ENCODE data around the gene HS6ST1.

HS6ST1 gene

DNA sequence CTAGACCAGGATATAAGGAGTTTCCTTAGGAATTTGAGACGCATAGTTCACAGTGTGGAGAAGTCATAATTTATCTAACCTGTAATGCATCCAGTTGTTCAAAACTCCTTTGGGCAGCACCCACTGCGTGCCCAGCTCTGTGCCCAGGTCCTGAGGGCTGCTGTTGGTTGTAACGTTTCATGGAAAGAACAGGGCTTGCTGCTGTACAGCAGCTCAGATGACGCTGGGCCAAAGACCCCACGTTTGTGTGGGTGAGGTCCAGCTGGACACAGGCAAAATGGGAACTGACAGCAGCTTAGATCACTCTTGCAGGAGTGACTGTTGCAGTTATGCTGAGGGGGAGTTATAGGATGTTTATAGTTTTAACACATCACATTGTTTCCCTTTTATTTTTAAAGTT, 30.0 kb upstream of the HS6ST1 start:
- DNase-seq (ENCODE audit: low read depth in 2 of 2): no peak

DNA sequence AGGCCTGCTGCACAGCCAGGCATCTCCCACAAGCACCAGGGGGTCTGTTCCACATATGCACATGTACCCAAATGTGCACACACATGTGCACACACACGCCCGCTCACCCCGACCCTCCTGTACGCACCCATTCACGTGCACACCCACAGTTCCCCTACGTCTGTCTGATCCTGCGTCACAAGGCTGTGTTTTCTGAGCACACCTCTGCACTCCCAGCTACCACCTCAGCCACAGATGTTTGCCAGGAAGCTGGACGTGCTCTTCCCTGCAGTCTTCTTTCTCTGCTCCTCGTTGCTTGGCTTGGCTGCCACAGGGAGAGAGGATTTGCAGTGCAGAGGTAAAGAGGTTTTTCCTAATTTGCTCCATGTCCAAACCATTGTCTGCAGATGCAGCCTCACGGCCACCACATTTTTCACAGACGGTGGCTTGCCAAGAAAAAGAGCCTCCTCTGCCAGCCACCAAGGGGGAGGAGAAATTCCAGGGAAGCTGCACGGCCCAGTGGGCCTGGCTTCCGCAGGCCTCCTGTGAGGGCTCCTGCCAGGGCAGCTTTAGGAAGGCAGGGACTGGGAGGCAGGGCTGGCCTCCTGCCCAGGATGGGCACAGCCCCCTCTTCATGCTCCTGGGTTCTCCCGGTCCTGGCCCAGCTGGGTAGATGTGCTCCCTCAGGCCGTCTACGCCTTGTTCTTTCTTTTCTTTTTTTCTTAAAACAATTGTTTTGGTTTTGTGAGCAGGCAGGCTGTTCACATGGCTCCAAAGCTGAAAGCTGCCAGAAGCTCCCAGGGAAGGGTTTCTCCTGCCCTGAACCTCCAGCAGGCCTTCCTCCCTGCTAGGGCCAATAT, 29.3 kb upstream of the HS6ST1 start:
- no peak for DNase-seq (ENCODE audit: low read depth in 2 of 2)

DNA sequence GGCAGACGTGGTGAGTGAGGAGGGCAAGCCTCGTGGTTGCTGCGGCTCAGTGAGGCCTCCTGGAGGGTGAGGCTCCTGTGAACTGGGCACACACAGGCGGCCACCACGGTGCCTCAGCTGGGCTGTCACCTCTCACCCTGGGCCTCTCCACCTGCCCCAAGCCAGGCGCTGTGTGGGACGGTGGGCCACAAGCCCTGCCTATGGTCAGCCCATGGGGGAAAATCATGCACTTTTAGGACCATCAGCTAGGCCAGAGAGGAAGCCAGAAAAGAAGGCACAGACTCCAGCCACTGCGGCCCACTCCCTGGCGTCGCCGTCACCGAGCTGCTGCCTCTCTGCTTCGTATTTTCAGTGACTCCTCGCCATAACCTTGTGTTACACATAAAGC, 28.5 kb upstream of the HS6ST1 start:
- no peak for DNase-seq (ENCODE audit: low read depth in 2 of 2)

DNA sequence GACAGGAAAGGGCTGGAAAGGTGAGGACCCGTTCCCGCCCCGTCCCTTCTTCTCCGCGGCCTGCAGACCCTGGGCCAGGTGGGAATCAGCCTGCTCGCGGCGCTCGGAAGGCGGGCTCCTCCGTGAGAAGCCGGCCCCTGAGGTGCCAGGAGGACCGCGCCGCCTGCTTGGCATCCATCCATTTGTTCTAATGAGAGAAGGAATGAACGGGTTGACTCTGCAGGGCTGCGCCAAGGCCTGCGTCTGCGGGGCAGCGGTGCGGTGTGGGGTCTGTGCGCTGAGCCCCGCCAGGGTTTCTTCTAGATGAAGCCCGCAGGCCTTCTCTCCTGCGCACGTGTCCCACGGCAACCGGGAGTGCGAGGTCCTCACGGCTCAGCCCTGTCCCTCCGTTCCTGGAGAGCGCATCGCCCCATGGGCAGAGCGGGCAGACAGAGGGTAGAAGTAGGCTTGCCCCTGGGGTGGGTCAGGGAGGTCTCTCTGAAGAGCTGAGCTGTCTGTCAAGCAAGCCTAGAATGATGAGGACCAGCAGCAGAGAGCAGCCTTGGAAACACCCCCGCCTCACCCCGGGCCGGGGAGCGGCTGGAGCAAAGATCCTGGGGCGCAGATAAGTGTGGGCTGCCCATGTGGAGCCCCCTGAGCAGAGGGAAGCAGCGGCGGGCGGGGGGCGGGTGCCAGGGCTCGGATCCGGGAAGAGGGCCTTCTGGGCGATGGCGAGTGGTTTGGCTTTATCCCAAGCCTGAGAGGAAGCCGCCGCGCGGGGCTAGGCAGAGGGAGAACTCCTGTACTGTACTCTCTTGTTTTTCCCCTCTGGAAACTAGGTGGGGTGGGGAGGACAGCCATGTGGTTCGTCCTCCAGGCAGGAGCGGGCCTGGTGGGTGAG, 27.9 kb upstream of the HS6ST1 start:
- no peak for DNase-seq (ENCODE audit: low read depth in 2 of 2)

DNA sequence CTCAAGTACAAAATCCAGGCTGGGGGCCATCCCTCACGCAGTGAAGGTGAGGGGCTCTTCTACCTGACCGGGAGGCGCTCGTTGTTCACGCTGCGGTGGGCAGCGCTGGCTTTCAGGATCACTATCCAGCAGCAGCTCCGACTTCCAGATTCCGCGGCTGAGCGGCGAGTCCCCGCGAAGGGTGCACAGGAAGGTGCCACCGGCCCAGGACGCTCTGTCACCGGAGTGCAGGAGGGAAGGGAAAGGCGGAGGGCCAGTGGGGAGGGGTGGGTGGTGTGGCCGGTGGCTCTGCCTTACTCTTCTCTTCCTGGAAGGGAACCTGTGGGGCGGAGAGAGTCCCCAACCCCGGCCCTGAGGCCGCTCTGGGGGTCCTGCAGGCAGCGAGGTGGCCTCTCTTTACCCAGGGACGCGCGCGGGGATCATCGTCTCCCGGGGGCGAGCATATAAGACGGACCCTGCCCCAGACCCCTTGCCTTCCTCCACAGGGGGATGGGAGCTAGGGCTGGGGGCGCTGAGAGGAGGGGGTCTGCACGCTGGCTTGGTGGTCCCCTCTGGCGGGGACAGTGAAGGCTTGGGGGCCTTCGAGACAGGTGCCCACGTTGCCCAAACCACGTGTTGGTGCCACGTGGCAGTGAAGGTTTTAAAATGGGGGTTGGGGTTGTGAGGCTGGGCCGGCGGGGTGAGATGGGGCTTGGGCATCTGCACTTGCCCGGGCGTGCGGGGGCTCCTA, 26.9 kb upstream of the HS6ST1 start:
- no peak for DNase-seq (ENCODE audit: low read depth in 2 of 2)

DNA sequence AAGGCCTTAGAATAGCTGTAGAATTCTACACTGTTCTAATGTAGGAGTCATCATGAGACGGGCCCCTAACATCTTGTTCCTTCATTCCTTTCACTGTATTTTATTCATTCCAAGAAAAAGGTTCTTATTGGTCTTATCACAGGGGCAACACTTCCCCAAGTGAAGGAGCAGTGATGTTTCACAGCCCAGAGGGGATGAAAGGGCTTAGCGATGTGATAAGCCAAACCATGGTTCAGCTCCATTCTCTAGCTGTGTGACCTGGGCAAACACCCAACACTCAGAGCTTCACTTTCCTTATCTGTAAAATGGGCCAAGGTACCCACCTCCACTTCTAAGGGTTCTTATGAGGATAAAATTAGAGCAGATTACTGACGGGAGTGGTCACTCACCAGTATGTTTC, 25.4 kb upstream of the HS6ST1 start:
- DNase-seq (ENCODE audit: low read depth in 2 of 2): no peak

DNA sequence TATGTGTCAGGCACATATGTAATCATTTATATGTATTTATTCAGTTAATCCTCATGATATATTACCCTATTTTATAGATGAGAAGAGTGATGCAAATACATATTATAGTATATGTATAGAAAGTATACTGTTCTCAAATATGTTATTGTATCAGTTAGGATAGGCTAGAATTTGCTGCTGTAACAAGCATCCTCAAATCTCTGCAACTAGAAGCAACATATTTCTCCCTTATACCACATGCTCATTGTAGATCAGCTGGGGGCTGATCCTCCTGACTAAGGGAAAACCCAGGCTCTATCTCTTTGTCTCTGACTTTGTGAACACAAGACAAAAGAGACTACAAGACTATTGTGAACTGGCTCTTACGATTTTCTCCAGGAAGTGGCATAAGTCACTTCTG, 24.8 kb upstream of the HS6ST1 start:
- DNase-seq (ENCODE audit: low read depth in 2 of 2): no peak

DNA sequence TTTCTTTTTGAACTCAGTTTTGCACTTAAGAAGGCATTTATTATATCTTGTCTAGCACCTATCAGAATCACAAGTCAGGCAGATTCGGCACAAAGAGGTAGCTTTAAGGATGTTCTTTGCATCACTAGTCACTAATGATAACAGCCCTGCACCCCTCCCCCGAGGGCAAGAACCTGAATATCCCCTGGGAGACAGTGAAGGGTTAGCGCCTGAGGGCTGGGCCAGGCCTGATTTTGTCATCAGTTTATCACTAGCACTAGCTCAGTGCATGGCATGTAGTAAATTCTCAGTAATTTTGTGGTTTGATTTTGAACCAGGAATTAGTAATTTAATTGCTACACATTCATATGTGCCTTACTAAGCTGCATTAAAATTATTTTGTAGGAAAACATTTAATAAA, 23.9 kb upstream of the HS6ST1 start:
- DNase-seq (ENCODE audit: low read depth in 2 of 2): no peak

DNA sequence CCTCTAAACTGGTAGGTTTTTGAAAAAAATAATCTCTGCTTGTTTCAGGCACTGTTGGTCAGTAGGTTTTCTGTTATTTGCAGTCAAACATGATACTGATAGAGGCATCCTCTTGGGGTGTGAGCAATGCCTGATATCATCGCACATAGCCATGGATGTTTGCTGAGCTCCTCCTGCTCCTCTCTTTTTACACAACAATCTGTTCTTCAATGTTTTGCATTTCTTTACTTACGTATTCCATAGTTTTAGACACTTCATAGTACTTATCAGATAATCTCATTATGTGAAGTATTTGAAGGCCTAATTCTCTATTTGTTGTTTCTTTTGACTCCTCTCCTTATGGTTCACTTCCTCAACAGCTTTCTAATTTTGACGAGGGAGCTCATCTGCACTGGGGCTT, 23.0 kb upstream of the HS6ST1 start:
- no peak for DNase-seq (ENCODE audit: low read depth in 2 of 2)

DNA sequence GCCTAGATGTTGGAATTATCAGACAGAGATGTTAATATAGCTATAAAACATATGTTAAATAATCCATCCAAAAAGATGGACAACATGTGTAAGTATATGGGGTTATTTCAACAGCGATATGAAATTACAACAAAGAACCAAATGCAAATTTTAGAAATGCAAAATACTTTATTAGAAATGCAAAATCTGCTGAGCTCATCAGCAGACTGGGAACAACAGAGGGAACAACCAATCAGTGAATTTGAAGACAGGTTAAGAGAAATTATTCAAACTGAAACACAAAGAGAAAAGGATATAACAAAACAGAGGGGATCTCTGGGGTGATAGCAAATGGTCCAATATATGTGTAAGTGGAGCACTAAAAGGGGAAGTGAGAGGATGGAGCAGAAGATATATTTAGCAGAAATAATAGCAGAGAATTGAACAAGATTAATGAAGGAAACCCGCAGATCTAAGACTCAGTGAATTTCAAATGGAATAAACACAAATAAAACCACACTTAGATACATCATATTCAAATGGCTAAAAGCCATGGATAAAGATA, 13.5 kb upstream of the HS6ST1 start:
- no peak for DNase-seq (ENCODE audit: low read depth in 2 of 2)

DNA sequence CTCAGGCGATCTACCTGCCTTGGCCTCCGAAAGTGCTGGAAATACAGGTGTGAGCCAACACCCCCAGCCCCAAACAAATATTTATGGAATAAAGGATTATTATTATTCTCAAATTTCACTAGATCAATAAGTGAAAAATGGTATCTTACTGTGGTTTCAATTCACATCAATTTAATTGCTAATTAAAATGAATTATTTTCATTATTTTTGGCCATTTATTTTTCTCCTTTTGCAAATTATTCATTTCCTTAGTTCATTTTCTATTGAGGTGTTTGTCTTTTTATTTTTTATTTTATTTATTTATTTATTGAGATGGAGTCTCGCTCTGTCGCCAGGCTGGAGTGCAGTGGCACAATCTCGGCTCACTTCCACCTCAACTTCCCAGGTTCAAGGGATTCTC, 11.9 kb upstream of the HS6ST1 start:
- DNase-seq (ENCODE audit: low read depth in 2 of 2): no peak

DNA sequence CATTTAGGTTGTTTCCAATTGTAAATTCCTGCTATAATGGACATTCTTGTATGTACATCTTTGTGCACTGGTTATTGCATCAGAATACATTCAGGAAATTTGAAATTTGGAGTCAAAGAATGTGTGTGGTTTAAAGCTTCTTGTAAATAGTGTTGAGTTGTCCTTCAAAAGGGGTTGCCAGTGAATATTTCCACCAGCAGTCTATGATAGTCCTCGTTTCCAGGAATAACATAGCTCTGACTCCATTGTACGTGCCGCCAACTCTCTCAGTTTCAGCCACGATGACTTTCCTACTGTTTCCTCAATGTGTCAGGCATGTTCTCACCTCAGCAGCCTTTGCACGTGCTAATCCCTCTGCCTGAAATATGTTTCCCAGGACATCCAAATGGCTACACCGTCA, 10.9 kb upstream of the HS6ST1 start:
- DNase-seq (ENCODE audit: low read depth in 2 of 2): no peak

DNA sequence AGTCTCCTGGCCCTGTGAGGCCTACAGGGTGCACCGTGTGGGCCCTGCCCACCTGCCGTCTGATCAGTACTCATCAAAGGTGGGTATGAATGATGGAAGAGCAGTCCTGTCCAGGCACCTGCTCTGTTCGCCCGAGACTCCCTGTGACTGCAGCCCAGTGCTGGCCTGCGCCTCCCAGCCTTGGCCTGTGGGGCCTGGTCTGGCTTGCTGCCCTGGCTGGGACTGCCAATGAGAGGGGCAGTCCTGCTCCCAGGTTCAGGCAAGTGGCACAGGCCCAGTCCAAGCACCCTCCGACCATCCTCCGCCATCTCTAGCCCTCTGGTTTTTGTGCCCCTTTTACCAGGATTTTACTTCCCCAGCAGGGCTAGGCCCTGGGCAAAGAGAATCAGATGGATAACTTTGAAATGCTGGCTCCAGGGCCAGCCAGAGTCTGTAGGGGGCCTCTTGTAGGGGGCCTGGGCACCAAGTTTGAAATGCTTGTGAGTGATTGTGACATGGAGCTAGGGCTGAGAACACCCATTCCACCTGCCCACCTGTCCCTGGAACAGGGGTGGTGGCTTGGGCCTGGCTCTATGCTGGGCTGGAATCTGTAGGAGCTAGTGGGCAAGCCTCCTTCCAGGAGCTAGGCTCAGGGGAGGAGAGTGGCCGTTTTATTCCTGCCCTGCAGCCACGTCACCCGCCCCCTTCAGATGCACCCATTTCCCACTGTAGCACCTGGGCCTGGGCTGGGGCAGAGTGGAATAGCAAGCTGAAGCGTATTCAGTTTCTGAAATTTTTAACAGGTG, 8.7 kb upstream of the HS6ST1 start:
- DNase-seq (ENCODE audit: low read depth in 2 of 2): no peak

DNA sequence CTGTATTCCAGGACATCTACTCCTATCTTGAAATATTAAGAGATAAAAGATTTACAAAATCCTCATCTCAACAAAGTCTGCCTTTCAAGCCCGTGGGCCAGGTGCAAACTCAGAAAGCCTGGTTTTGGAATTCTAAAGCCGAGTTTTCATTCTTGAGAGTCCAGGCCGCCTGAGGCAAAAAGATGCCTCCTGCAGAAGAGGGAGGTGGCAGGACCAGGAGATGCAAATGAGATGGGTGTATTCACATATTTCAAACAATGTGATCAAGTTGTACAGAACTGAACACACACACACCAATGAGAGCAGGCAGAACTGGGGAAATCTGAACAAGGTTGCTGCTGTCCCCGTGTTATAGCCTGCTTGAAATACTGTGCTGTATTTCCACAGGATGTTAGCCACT, 7.7 kb upstream of the HS6ST1 start:
- no peak for DNase-seq (ENCODE audit: low read depth in 2 of 2)

DNA sequence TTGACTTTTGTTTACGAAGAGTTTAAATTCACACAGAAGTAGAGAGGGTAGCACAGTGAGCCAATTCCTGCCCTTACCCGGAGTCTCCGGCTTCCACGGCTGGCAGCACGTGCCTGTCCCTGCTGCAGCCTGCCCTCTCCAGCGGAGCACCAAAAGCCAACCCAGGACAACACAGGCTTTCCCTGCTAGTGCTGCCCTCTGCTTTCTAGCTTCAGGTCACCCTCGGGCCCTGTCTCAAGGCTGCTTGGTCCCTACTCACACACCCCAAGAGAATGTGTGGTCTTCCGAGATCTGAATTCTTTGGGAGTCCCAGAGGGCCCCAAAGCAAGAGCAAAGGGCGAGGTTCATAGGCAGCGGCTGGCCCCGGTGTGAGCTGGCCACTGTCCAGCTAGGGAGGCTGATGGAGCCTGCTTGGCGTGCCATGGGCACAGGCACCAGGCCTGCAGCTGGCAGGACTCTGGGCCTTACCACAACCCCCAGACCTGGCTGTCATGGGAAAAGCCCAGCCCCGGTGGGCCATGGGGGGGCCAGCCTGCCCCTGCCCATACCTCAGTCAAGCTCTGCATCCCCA, 7.0 kb upstream of the HS6ST1 start:
- no peak for DNase-seq (ENCODE audit: low read depth in 2 of 2)

DNA sequence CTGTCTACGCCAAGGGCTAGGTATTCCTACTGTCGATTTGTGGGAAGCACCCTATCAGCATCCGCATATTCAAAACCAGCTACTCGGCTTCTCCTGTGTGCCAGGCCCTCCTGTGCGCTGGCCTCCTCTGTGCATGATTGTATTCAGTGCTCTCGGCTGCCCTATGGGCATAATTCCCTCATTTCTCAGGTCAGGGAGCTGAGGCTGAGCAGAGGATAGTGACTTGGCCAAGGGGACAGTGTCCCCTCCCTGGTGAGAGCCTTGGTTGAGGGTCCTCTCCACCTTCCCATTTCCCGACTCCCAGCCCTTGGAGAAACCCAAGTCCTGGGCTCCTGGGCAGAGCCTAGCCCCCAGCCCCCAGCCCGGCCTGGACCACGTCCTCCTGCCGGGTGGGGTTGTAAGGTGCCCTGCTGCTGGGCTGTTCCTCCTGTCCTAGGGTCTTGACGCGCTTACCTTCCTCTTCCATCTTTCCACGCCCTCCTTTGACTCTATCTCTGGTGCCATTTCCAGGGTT, 6.3 kb upstream of the HS6ST1 start:
- DNase-seq (ENCODE audit: low read depth in 2 of 2): no peak

DNA sequence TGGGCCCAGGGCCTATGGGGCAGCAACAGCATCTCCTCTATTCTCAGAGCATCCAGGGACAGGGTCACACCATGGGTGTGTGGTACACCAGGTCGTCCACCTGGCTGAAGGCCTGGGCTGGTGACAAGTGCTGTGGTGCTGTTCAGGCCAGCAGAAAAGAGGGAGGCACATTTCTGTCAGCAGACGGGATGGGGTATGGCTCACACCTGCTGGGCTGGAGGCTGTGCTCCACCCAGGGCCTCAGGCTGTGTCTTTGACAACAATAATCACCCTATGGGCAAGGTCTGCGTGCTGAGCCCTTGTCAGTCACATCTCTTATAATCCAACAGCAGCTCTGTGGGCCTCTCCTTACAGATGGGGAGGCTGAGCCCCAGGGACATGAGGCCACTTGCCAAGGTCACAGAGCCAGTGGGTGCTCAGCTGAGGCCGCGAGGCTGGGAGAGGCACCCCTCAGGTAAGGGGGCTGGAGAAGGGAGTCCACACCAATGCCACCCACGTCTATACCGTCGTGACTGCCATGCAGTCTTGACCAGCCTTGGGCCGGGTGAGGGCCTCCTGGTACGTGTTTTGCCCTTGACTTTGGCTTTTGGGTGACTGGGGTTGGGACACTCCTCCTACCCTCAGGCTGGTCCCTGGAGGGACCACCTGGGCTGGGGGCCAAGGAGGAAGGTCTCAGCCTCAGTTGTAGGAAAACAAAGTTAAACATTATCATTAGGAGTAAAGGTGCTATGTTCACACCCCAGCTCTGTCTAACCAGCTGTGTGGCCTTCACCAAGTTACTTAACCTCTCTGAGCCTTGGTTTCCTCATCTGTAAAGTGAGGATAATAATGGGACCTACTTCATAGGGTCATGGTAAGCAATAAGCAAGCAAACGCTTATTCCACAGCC, 5.6 kb upstream of the HS6ST1 start:
- DNase-seq (ENCODE audit: low read depth in 2 of 2): no peak

DNA sequence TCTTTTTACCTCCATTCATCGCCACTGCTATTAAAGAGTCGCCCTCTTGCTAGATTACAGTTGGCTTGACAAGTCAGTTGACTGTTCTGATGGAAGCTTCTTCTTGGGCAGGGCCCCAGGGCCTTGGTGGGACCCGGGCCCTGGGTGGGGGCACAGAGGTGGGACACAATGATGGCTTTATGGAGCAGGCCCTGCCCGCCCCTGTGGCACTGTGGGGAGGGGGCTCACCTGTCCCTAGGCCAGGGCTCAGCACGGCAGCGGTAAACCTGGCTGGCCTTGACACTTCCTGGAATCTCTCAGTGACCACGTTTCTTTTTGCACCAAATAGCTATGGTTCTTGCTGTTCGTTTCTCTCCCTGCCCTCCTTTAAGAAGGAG, 4.9 kb upstream of the HS6ST1 start:
- no peak for DNase-seq (ENCODE audit: low read depth in 2 of 2)

DNA sequence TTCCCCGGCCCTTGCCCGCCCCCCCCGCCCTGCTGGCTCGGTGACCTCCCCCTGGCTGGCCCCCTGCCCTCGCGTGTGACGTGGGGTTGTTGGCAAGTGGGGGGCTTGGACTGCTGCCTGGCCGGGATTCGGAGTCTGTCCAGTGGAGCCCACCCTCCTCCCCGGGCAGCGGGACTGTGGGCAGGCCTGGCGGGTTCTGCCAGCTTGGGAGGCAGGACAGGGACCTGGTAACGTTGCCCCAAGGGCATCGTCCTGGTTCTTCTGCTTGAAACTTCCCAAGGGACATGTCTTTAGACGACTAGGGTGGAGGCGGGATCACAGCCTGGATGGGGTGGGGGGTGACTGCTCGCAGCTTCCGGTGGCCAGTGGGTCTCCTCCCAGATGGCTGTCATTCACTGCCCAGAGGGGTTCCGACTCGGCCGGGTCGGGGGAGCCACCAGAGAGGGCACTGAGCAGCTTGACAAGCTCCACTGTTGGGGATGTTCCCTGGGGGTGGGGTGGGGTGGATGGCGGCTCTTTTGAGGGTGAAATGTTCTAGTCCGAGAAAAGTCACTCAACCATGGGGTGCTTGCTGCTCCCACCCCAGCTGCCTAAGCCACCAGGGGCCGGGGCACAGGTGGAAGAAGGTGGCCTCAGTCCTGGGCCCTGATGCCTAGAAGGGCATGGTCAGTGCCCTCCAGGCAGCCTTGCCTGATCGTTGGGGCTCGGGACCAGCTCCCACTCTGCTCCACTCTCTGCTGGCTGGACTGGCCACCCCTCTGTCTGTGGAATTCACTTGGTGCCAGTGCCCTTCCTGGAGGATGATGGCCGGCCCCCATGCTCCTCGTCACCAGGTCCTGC, 4.3 kb upstream of the HS6ST1 start:
- no peak for DNase-seq (ENCODE audit: low read depth in 2 of 2)

All from stimulated activated CD8-positive, alpha-beta memory T cell treated with anti-CD3 and anti-CD28 coated beads, Interleukin-15, amount 100 ng/mL, for 4 hours (primary cell).